LNCAP (cell line): ENCODE results near the gene TMA7.
A peak's percentile ranks its signal among the peaks of the same experiment; 100 is the strongest.

Experiments
- TF ChIP-seq, protein P1 (sequence below): fragments of 450-650 bp; IDR thresholded peaks from 2 replicates; pipeline ENCODE4 v1.5.1; 2017; ENCODE audit warnings: mild to moderate bottlenecking

Gene TMA7

DNA sequence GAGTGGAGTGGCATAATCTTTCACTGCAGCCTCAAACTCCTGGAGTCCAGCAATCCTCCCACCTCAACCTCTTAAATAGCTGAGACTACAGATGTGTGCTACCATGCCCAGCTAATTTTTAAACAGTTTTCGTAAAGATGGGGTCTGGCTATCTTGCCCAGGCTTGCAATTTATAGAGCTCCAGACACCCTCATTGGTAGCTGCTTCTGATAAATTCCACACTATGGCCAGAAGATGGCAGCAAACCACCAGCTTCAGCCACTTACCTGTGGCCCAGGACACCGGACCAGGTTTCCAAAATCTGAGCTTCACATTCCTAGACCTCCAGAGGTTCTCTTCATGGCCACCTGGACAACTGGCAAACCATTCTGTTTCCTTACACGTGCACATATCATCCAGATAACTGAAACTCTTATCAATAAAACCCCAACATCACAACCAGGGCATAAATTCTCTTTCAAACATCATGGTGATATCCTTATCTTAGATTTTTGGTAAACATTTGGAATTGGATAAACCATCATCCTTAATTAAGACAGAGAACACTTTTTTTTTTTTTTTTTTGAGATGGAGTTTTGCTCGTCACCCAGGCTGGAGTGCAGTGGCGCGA lies 39.1 kb upstream of the TMA7 start:
- TF ChIP-seq, protein P1, sequence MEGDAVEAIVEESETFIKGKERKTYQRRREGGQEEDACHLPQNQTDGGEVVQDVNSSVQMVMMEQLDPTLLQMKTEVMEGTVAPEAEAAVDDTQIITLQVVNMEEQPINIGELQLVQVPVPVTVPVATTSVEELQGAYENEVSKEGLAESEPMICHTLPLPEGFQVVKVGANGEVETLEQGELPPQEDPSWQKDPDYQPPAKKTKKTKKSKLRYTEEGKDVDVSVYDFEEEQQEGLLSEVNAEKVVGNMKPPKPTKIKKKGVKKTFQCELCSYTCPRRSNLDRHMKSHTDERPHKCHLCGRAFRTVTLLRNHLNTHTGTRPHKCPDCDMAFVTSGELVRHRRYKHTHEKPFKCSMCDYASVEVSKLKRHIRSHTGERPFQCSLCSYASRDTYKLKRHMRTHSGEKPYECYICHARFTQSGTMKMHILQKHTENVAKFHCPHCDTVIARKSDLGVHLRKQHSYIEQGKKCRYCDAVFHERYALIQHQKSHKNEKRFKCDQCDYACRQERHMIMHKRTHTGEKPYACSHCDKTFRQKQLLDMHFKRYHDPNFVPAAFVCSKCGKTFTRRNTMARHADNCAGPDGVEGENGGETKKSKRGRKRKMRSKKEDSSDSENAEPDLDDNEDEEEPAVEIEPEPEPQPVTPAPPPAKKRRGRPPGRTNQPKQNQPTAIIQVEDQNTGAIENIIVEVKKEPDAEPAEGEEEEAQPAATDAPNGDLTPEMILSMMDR, result peak; percentile 62

DNA sequence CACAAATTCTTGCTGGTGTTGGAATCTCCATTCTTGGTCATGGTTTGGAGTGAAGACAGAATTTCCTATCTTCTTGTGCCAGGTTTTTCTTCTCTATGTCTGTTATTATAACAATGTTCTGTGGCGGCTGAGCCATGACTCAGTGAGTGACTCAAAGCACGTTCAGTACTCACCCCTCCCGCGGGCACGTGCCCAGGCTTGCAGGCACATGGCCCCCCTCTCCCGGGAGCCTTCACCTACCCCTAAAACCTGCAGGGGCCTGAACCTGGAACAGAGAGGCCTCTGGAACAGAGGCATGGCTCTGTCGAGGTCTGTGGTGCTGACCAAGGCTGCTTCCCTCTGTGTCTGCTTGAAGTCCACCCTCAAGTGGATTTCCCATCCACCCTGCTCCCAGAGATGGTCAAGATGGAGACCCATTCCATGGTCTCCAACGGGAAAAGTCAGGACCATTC lies 37.8 kb upstream of the TMA7 start:
- TF ChIP-seq, protein P1, result no peak

DNA sequence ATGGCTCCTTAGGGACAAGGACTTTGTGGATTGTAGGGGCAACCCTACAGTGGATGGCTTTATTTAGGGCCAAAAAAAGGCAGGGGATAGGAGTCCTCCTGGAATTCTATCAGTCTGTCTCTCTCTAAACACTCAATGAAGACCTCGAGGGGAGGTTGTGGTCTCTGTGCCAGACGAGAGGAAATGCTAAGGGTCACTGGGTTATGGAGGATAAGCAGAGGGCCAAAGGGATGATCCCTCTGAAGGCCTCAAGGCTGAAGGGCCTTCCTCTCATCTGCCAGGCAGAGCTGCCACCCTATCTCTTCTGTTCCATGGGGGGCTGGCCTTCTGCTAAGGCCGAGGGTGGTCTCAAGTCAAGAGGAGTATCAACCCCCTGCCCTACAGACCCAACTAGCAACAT lies 37.1 kb upstream of the TMA7 start:
- TF ChIP-seq, protein P1, result no peak

DNA sequence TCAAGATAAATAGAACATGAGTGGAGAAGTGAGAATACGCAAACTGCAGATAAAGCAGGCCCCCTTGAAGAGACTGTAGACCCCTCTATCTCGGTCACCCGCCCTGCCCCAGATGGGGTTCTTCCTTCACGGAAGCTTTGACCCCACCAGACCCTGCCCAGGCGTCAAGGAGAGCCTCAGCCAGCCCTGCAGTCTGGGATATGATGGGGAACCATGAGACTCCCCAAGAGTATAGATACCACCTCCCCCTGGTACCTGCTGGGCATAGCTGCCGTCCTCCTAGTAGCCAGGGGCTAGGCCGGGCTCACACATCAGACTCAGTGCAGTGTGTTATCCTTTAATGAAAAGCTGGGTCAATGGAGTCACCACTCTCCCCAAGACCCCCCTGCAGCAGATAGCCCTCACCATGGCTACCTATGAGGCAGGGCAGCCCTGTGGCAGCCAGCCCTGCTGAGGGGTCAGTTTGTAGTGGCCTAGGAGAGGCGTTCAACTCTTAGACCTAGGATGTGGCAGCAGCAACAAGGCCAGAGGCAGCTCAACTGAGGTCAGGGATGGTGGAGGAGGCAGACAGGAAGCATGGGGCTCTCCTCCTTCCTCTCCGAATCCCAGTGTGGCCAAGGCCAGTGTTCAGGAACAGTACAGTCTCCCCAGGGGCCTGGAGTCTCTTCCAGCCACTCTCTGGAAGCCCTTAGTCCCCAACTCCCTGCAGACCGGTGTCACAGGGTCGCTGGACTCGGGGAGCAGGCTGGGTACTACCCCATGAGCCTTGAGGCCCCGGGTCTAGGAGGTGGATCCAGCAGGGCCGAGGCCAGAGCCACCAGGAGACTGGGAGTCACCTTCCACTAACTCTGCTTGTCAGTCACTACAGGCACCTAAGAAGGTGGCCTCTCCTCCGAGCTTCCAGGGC lies 36.3 kb upstream of the TMA7 start:
- TF ChIP-seq, protein P1, result no peak

DNA sequence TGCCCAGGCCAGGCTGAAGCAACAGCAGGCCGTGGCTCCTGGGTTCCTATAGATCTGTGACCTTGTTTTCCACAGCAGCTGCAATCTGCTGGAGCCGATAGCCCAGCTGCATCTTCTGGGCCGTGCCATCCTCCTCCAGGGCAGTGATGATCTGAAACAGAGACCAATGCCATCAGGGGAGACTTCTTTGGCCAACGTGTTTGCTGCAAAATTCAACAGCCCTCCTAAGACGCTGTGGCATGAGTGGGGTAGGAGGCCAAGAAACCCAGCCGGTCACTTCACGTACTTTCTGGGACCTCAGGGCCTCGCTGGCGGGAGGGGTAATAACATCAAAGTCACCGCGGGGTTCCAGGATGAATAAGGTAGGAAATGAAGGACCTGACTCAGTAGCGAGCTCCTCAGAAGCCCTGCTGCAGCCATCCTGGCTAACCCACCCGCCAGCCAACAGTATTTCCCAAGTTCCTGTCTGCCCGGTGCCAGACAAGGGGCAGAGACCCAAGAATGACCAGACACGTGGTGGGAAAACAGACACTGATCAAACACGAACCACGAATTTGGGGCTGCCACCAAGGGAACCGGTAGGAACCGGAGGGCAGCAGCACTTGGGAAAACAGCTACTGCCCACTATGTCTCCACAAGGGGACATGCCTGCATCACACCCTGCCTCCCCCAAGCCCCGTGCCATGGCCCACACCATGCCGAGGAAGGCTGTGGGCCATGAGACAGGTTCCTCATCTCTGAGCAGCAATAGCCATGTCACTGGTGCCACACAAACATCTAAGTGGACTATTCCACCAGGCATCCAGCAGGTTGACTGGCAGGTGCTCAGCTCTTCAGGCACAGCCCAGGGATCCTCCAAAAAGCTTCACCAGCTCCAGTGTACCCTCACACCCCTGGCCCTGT lies 35.4 kb upstream of the TMA7 start:
- TF ChIP-seq, protein P1, result no peak

DNA sequence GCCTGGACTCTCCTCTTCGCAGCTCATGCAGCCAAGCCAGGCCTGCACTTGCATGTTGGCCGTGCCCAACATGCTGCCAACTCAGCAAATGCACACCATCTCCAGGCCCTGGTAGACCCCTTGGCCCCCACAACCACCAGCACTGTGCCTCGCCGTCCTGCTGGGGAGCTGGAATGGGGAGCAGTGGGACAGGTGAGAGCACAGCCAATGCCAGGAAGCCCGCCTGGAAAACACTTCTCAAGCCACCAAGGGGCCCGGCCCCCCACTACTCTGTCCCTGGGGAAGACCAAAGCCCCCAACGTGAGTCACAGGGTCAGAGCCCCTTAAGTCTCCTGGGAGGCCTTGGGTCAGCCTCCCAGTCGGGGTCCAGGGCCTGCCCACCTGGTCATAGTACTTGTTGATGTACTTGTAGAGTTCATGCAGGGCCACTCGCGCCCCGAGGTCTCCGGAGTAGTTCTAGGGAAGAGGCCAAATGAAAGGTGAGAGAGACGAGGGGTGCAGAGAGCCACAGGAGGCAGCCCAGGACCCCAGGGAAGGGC lies 34.6 kb upstream of the TMA7 start:
- TF ChIP-seq, protein P1, result no peak

DNA sequence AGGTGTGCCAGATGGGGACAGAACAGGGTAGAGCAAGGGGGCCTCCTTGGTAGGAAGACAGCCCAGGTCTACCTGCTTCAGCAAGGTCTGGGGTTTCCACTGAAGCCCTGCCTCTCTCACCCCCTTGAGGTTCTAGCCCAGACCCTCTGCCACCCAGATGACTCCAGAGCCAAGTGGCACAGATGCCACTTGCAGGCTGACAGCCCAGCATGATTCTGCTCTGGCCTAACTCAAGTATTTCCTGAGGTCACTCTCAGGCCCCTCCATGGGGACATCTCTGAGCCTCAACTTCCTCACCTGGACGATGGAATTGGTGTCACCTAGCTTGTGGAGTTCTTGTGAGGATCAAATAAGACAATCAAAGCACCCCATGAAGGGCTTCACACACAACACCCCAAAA lies 34.1 kb upstream of the TMA7 start:
- TF ChIP-seq, protein P1, result no peak
